Glutamatergic neuron (in vitro differentiated cells): Measurements from ENCODE around the gene MINDY4. TPM values are rescaled to one million over a fixed set of nuclear protein-coding genes. Genes with fewer than 3 reads are reported as not detected.

Experiments used
- DNase-seq: peaks from one replicate; pipeline ENCODE4 v3.0.0; 2022
- H3K27ac Mint-ChIP-seq: one replicate; pipeline ENCODE4 v1.8.0; 2020; ENCODE audit warnings: mild to moderate bottlenecking, mixed read lengths, inconsistent platforms; ENCODE audit not compliant: unreplicated experiment
- H3K27me3 Mint-ChIP-seq: one replicate; pipeline ENCODE4 v1.8.0; 2020; ENCODE audit warnings: mild to moderate bottlenecking, moderate library complexity, mixed read lengths, inconsistent platforms; ENCODE audit not compliant: unreplicated experiment
- H3K36me3 Mint-ChIP-seq: one replicate; pipeline ENCODE4 v1.8.0; 2020; ENCODE audit warnings: mild to moderate bottlenecking, mixed read lengths, inconsistent platforms; ENCODE audit not compliant: unreplicated experiment
- H3K4me1 Mint-ChIP-seq: one replicate; pipeline ENCODE4 v1.8.0; 2020; ENCODE audit warnings: mild to moderate bottlenecking, low read depth, mixed read lengths, inconsistent platforms; ENCODE audit not compliant: unreplicated experiment
- H3K4me3 Mint-ChIP-seq: one replicate; pipeline ENCODE4 v1.8.0; 2020; ENCODE audit warnings: mild to moderate bottlenecking, mixed read lengths, inconsistent platforms; ENCODE audit not compliant: unreplicated experiment
- H3K9me3 Mint-ChIP-seq: one replicate; pipeline ENCODE4 v1.8.0; 2020; ENCODE audit warnings: mild to moderate bottlenecking, moderate library complexity, mixed read lengths, inconsistent platforms; ENCODE audit not compliant: unreplicated experiment
- total RNA-seq: library from RNA; stranded (reverse); fragmentation: NEBNext Ultra II Directional; extraction: Animal tissue kit (Norgen Biotek cat#: 25700); gene quantifications from one replicate; pipeline ENCODE4 v1.2.1, GENCODE V29; 2021; ENCODE audit not compliant: unreplicated experiment
- TF ChIP-seq, protein P1 (sequence below): fragments of 200-600 bp; sonication (generic); IDR thresholded peaks from one replicate; pipeline ENCODE4 v1.5.0; 2021; ENCODE audit not compliant: partially characterized antibody, unreplicated experiment

Gene MINDY4
- total RNA-seq, 1 donor from 2014 or later, result 2.3 TPM

DNA sequence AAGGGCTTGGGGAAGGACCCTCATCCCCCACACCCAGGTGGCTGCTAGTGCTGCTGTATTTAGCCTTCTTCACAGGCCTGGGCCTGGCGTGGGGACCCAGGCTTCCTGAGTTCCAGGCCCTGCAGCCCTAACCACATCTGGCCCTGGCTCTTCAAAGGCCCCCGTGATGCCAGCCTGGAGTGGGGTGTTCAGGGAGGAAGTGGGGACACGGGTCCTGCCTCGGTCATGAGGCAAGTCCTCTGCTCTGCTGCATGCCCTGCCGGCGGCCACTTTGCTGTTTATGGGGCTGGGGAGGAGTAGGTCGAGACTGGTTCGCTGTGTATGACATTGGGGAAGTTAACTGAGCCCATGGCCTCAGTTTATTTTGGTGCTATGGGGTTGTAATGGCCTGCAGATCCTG, 131.9 kb downstream of the MINDY4 start:
- no peaks in the 10 kb centered on the region for H3K36me3 Mint-ChIP-seq

DNA sequence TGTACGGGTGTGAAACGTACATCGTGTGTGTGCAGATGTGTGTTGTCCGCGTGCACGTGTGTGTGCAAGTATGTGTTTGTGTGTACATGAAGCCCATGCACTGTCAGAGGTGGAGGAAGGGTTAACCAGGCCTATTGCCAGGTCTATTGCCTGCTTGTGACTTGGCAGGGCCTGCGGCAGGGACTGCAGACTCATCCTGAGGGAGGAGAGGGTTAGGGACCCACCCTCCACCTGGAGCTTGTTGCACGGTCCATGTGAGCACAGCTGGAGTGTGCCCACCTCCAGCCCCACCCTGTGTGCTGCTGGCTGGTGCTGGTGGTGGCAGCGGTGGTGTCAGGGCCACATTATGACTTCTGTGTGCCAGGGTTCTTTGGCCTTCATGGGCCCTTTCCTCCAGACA, 133.3 kb downstream of the MINDY4 start:
- Mint-ChIP-seq H3K9me3 (no peaks in the 10 kb centered on the region), H3K4me1 (peaks cover 3% of the 10 kb centered on the region), H3K4me3 (no peak overlapping the region), H3K36me3 (no peaks in the 10 kb centered on the region), H3K27ac (no peak overlapping the region), H3K27me3 (peaks cover 12% of the 10 kb centered on the region)
- TF ChIP-seq, protein P1, sequence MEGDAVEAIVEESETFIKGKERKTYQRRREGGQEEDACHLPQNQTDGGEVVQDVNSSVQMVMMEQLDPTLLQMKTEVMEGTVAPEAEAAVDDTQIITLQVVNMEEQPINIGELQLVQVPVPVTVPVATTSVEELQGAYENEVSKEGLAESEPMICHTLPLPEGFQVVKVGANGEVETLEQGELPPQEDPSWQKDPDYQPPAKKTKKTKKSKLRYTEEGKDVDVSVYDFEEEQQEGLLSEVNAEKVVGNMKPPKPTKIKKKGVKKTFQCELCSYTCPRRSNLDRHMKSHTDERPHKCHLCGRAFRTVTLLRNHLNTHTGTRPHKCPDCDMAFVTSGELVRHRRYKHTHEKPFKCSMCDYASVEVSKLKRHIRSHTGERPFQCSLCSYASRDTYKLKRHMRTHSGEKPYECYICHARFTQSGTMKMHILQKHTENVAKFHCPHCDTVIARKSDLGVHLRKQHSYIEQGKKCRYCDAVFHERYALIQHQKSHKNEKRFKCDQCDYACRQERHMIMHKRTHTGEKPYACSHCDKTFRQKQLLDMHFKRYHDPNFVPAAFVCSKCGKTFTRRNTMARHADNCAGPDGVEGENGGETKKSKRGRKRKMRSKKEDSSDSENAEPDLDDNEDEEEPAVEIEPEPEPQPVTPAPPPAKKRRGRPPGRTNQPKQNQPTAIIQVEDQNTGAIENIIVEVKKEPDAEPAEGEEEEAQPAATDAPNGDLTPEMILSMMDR, result no peak
- DNase-seq, result no peak

More for the DNA sequence above, 131.9 kb downstream of the MINDY4 start:
- DNase-seq, result no peak
- Mint-ChIP-seq H3K9me3 (no peaks in the 10 kb centered on the region), H3K27me3 (peaks cover 10% of the 10 kb centered on the region), H3K27ac (no peak overlapping the region), H3K4me3 (no peak overlapping the region), H3K4me1 (peaks cover 3% of the 10 kb centered on the region)
- TF ChIP-seq, protein P1, result no peak

DNA sequence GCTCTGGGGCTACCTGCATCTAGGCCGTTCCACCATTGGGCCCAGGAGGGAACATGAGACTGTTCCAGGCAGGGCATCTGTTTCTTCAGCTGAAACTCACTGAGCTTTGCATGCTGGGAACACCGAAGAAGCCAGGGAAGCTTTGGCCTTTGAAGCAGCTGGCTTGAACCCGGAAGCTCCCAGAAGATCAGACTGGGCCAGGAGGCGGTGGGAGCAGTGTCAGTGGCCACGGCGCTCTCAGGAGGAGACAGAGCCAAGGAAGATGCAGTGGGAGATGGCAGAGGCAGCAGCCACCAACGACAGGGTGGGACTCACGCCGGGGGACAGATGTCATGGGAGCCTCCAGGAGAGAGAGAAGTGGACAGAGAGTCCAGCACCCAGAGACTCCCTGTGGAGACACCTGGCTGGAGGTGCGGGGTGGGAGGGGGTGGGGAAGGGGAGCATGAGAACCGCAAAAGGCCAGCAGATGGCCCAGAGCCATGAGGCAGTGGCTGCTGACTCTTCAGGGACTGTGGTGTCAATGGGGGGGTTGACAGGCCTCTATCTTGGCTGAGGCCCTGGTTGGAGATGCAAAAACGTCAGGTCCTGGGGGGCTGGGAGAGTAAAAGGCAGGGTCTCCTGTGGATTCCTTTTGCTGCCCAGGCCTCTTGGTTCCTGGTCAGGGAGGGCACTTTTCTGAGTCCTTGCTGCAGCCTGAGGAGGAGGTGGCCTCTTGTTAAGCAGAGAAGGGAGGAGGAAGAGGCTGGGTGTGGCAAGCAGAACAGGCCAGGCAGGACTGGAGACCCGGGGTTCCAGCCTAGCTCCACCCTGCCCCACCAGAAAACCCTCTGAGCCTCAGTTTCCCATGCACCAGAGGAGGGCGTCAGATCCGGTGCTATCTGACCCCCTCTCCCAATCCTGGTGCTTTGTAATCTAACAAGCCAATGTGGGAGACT, 134.1 kb downstream of the MINDY4 start:
- H3K9me3 Mint-ChIP-seq, result no peaks in the 10 kb centered on the region

DNA sequence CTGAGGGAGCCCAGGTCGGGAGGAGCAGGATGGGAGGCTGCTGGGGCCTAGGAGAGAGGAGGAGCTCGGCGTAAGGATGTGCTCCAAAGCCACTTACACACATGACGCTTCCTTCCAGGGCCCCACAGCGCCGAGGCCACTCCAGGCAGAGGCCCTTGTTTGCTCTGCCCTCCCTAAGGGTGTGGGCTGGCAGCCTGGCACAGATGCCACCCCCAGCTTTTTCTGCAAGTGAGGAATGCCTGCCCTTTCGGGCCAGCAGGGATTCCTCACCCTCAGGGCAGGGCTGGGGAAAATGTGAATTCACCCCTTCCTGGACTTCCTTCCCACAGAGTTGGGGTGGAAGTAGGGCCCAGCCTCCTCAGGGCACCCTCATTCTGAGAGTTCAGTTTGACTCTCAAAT, 134.8 kb downstream of the MINDY4 start:
- peaks cover 10% of the 10 kb centered on the region for H3K27me3 Mint-ChIP-seq
- TF ChIP-seq, protein P1, result no peak
- no peak overlapping the region for H3K27ac Mint-ChIP-seq
- no peaks in the 10 kb centered on the region for H3K36me3 Mint-ChIP-seq
- H3K9me3 Mint-ChIP-seq, result no peaks in the 10 kb centered on the region
- H3K4me1 Mint-ChIP-seq, result peaks cover 5% of the 10 kb centered on the region
- no peak overlapping the region for H3K4me3 Mint-ChIP-seq
- no peak for DNase-seq

More for the DNA sequence above, 134.1 kb downstream of the MINDY4 start:
- Mint-ChIP-seq H3K27ac (no peak overlapping the region), H3K36me3 (no peaks in the 10 kb centered on the region), H3K4me1 (peaks cover 3% of the 10 kb centered on the region), H3K27me3 (peaks cover 10% of the 10 kb centered on the region), H3K4me3 (no peak overlapping the region)
- DNase-seq, result no peak
- TF ChIP-seq, protein P1, result no peak
